Natural killer cell (primary cell): Measurements from ENCODE around the gene KIF25. TPM values are rescaled to one million over a fixed set of nuclear protein-coding genes. Genes with fewer than 3 reads are reported as not detected.
"Not testable (repeated sequence)": the region's sequence is repeated elsewhere in the genome, so short reads cannot be mapped to it uniquely, and the experiment has no call there.

ENCODE experiments used
- ATAC-seq, 3 donors: fragments of 150-1000 bp in 2 of 3; fragments of 200-7000 bp in 1 of 3; cut with Tn5 transposase; 1 replicate in 1 of 3; 2 replicates in 2 of 3; pipeline ENCODE4 v1.10.0; 2021; ENCODE audit warnings: mild to moderate bottlenecking in 2 of 3, moderate library complexity in 2 of 3
- DNase-seq, 2 donors: peaks; one replicate each; pipeline versions ENCODE4 v3.0.0 to v3.0.0-alpha.2; 2013 to 2021; ENCODE audit warnings: mixed read lengths in 1 of 2
- H3K27ac ChIP-seq: one replicate; pipeline ENCODE4 v1.5.1; 2013; ENCODE audit warnings: mild to moderate bottlenecking, low read length
- H3K27me3 ChIP-seq: one replicate; pipeline ENCODE4 v1.6.1; 2013; ENCODE audit warnings: low read length; ENCODE audit not compliant: control insufficient read depth, insufficient read depth
- H3K36me3 ChIP-seq: one replicate; pipeline ENCODE4 v1.6.1; 2013; ENCODE audit warnings: low read length; ENCODE audit not compliant: control insufficient read depth, insufficient read depth
- H3K4me1 ChIP-seq: one replicate; pipeline ENCODE4 v1.6.1; 2013; ENCODE audit warnings: low read length; ENCODE audit not compliant: control insufficient read depth, insufficient read depth
- H3K4me3 ChIP-seq: one replicate; pipeline ENCODE4 v1.5.1; 2013; ENCODE audit warnings: low read length
- H3K9me3 ChIP-seq: one replicate; pipeline ENCODE4 v1.6.1; 2013; ENCODE audit warnings: low read length; ENCODE audit not compliant: control insufficient read depth, insufficient read depth
- H3K27ac Mint-ChIP-seq, 2 donors: one replicate each; pipeline ENCODE4 v1.8.0; 2022; ENCODE audit warnings: mild to moderate bottlenecking in 2 of 2, mixed read lengths in 2 of 2, moderate library complexity in 1 of 2
- H3K27me3 Mint-ChIP-seq, 2 donors: one replicate each; pipeline ENCODE4 v1.8.0; 2022; ENCODE audit warnings: low read depth in 2 of 2, mixed read lengths in 2 of 2
- H3K36me3 Mint-ChIP-seq: one replicate; pipeline ENCODE4 v1.8.0; 2022; ENCODE audit warnings: mixed read lengths
- H3K4me1 Mint-ChIP-seq, 2 donors: one replicate each; pipeline ENCODE4 v1.8.0; 2022; ENCODE audit warnings: mixed read lengths in 2 of 2
- H3K4me3 Mint-ChIP-seq: one replicate; pipeline ENCODE4 v1.8.0; 2022; ENCODE audit warnings: mild to moderate bottlenecking, moderate library complexity, mixed read lengths
- H3K9me3 Mint-ChIP-seq, 2 donors: one replicate each; pipeline ENCODE4 v1.8.0; 2022; ENCODE audit warnings: mixed read lengths in 2 of 2
- CTCF ChIP-seq: fragments of 200-600 bp; IDR thresholded peaks from one replicate; pipeline ENCODE4 v1.8.0; 2022; ENCODE audit warnings: antibody characterized with exemption
- WGBS: methylation state at CpG from one replicate; pipeline ENCODE4 v1.1.7; 2013; ENCODE audit warnings: missing lambda C conversion rate; ENCODE audit not compliant: insufficient coverage; 5-methylcytosine and 5-hydroxymethylcytosine counted together
- intact Hi-C: fragments of 100-400 bp; cut with micrococcal nuclease; formaldehyde crosslinking; loops from one replicate; pipeline ENCODE4 v1.14.2; 2022
- total RNA-seq, 4 donors: library from RNA; stranded (reverse); fragments of 120-200 nt in 1 of 4; gene quantifications; one replicate each; pipeline versions ENCODE4 v1.2.3 to v1.2.4, GENCODE V29; 2013 to 2022

KIF25 gene
- total RNA-seq, 3 donors from 2014 or later (not counting 1 experiment from before 2014, with no cell fraction given) = not detected

GRCh38 chr6:168001029-168001332 is 3.5 kb downstream of the KIF25 start:
- peaks cover 0 to 9% of the 10 kb centered on the region in 2 donors for H3K27me3 Mint-ChIP-seq
- intact Hi-C loops = no loop called here
- no peaks in the 10 kb centered on the region for H3K36me3 Mint-ChIP-seq
- no peaks in the 10 kb centered on the region for H3K36me3 ChIP-seq
- no peak overlapping the region for H3K4me3 Mint-ChIP-seq
- 61% methylated on average over 10 of the region's 10 CpGs for WGBS
- no peaks in the 10 kb centered on the region for H3K27me3 ChIP-seq
- no peaks in the 10 kb centered on the region for H3K4me1 ChIP-seq
- no peak overlapping the region for H3K27ac ChIP-seq
- ATAC-seq = no peak
- H3K27ac Mint-ChIP-seq = no peak overlapping the region
- no peaks in the 10 kb centered on the region for H3K9me3 Mint-ChIP-seq
- no peak for DNase-seq
- TF ChIP-seq CTCF = no peak
- H3K9me3 ChIP-seq = no peaks in the 10 kb centered on the region
- no peak overlapping the region for H3K4me3 ChIP-seq
- H3K4me1 Mint-ChIP-seq = no peaks in the 10 kb centered on the region

- intact Hi-C loops, H3K4me3 Mint-ChIP-seq, H3K27ac ChIP-seq, H3K36me3 Mint-ChIP-seq, H3K27me3 ChIP-seq, H3K4me1 Mint-ChIP-seq, ATAC-seq, DNase-seq, H3K9me3 ChIP-seq, H3K4me3 ChIP-seq, H3K9me3 Mint-ChIP-seq, H3K36me3 ChIP-seq, H3K4me1 ChIP-seq, H3K27ac Mint-ChIP-seq, H3K27me3 Mint-ChIP-seq: not testable (repeated sequence)
- WGBS = 91% methylated on average over 14 of the region's 21 CpGs
These were observed 4.0 kb downstream of the KIF25 start for GRCh38 chr6:168001514-168001913.

- Histone ChIP-seq H3K4me3 (no peak overlapping the region), H3K36me3 (no peaks in the 10 kb centered on the region), H3K4me1 (no peaks in the 10 kb centered on the region), H3K27ac (no peak overlapping the region), H3K27me3 (no peaks in the 10 kb centered on the region), H3K9me3 (no peaks in the 10 kb centered on the region)
- peaks cover 0 to 5% of the 10 kb centered on the region in 2 donors for H3K27me3 Mint-ChIP-seq
- H3K4me3 Mint-ChIP-seq = no peak overlapping the region
- no peak for DNase-seq
- ATAC-seq = no peak
- 98% methylated on average over 6 of the region's 6 CpGs for WGBS
- no peak for TF ChIP-seq CTCF
- H3K36me3 Mint-ChIP-seq = no peaks in the 10 kb centered on the region
- intact Hi-C loops = no loop called here
- no peaks in the 10 kb centered on the region for H3K9me3 Mint-ChIP-seq
- no peaks in the 10 kb centered on the region for H3K4me1 Mint-ChIP-seq
- no peak overlapping the region for H3K27ac Mint-ChIP-seq
These were observed 5.3 kb downstream of the KIF25 start for GRCh38 chr6:168002804-168003203.

GRCh38 chr6:168004023-168004422 is 6.6 kb downstream of the KIF25 start:
- ATAC-seq (no peak), DNase-seq (no peak)
- TF ChIP-seq CTCF = no peak
- H3K4me1 ChIP-seq = no peaks in the 10 kb centered on the region
- Mint-ChIP-seq H3K9me3 (no peaks in the 10 kb centered on the region), H3K36me3 (no peaks in the 10 kb centered on the region), H3K27me3 (no peaks in the 10 kb centered on the region), H3K27ac (no peak overlapping the region), H3K4me1 (no peaks in the 10 kb centered on the region), H3K4me3 (no peak overlapping the region)
- 64% methylated on average over 4 of the region's 7 CpGs for whole genome bisulfite sequencing
- no peaks in the 10 kb centered on the region for H3K36me3 ChIP-seq
- H3K27ac ChIP-seq = no peak overlapping the region
- no peaks in the 10 kb centered on the region for H3K27me3 ChIP-seq
- H3K9me3 ChIP-seq = no peaks in the 10 kb centered on the region
- H3K4me3 ChIP-seq = no peak overlapping the region
- intact Hi-C loops = no loop called here
